Duodenal mucosa (tissue), 2 donors: ENCODE data around the gene CDK9.
"Not testable (repeated sequence)": the region's sequence is repeated elsewhere in the genome, so short reads cannot be mapped to it uniquely, and the experiment has no call there.

ENCODE experiments used
- H3K27ac ChIP-seq: one replicate; pipeline ENCODE4 v1.7.0; 2013; ENCODE audit warnings: low read depth, low read length
- H3K27me3 ChIP-seq, 2 donors: one replicate each; pipeline ENCODE4 v1.7.0; 2013; ENCODE audit warnings: low read length in 2 of 2, control low read depth in 1 of 2; ENCODE audit not compliant: insufficient read depth in 2 of 2, control insufficient read depth in 1 of 2
- H3K36me3 ChIP-seq, 2 donors: one replicate each; pipeline ENCODE4 v1.7.0; 2013; ENCODE audit warnings: low read length in 2 of 2, control low read depth in 1 of 2; ENCODE audit not compliant: insufficient read depth in 2 of 2, control insufficient read depth in 1 of 2
- H3K4me1 ChIP-seq, 2 donors: one replicate each; pipeline ENCODE4 v1.7.0; 2013; ENCODE audit warnings: low read length in 2 of 2, control low read depth in 1 of 2; ENCODE audit not compliant: insufficient read depth in 2 of 2, control insufficient read depth in 1 of 2
- H3K4me3 ChIP-seq, 2 donors: one replicate each; pipeline ENCODE4 v1.7.0; 2013; ENCODE audit warnings: low read length in 2 of 2, low read depth in 1 of 2
- H3K9ac ChIP-seq, 2 donors: one replicate each; pipeline ENCODE4 v1.7.0; 2013; ENCODE audit warnings: low read length in 2 of 2, low read depth in 1 of 2
- H3K9me3 ChIP-seq, 2 donors: one replicate each; pipeline ENCODE4 v1.7.0; 2013; ENCODE audit warnings: low read length in 2 of 2, control low read depth in 1 of 2; ENCODE audit not compliant: control insufficient read depth in 1 of 2

CDK9 gene

GRCh38 chr9:127779136-127779981 lies 6.5 kb upstream of the CDK9 start:
- Histone ChIP-seq H3K9me3 (no peaks in the 10 kb centered on the region), H3K4me1 (peaks cover 0 to 40% of the 10 kb centered on the region in 2 donors), H3K4me3 (peak overlapping the region; percentile 58 to 61), H3K27ac (peak overlapping the region; percentile 77), H3K9ac (peak overlapping the region; percentile 43 to 52), H3K36me3 (no peaks in the 10 kb centered on the region), H3K27me3 (no peaks in the 10 kb centered on the region)

- no peaks in the 10 kb centered on the region for H3K9me3 ChIP-seq
- no peaks in the 10 kb centered on the region for H3K27me3 ChIP-seq
- peak overlapping the region in 1 of 2 donors; percentile 18 for H3K9ac ChIP-seq
- H3K4me3 ChIP-seq: no peak overlapping the region
- H3K36me3 ChIP-seq: no peaks in the 10 kb centered on the region
- no peak overlapping the region for H3K27ac ChIP-seq
- H3K4me1 ChIP-seq: peaks cover 4 to 45% of the 10 kb centered on the region in 2 donors
Measured at GRCh38 chr9:127780126-127780885, 5.5 kb upstream of the CDK9 start.

GRCh38 chr9:127780909-127781308 lies 4.9 kb upstream of the CDK9 start:
- H3K9me3 ChIP-seq, H3K4me3 ChIP-seq, H3K27me3 ChIP-seq, H3K9ac ChIP-seq, H3K27ac ChIP-seq, H3K36me3 ChIP-seq: not testable (repeated sequence)
- peaks cover 4 to 45% of the 10 kb centered on the region in 2 donors for H3K4me1 ChIP-seq

GRCh38 chr9:127781806-127782205 lies 4.0 kb upstream of the CDK9 start:
- Histone ChIP-seq H3K9me3 (no peaks in the 10 kb centered on the region), H3K27ac (no peak overlapping the region), H3K27me3 (no peaks in the 10 kb centered on the region), H3K9ac (no peak overlapping the region), H3K4me1 (peaks cover 5 to 46% of the 10 kb centered on the region in 2 donors), H3K4me3 (no peak overlapping the region), H3K36me3 (no peaks in the 10 kb centered on the region)

GRCh38 chr9:127783111-127784008 lies 2.5 kb upstream of the CDK9 start:
- Histone ChIP-seq H3K4me3 (peak overlapping the region in 1 of 2 donors; percentile 23), H3K36me3 (peaks cover 12 to 15% of the 10 kb centered on the region in 2 donors), H3K27me3 (no peaks in the 10 kb centered on the region), H3K4me1 (peaks cover 14 to 54% of the 10 kb centered on the region in 2 donors), H3K9ac (peak overlapping the region in 1 of 2 donors; percentile 6), H3K9me3 (no peaks in the 10 kb centered on the region), H3K27ac (peak overlapping the region; percentile 37)

GRCh38 chr9:127785023-127785932 lies 556 bp upstream of the CDK9 start:
- Histone ChIP-seq H3K36me3 (peaks cover 28 to 35% of the 10 kb centered on the region in 2 donors), H3K27me3 (no peaks in the 10 kb centered on the region), H3K4me3 (peak overlapping the region; percentile 38 to 60), H3K27ac (peak overlapping the region; percentile 86), H3K4me1 (peaks cover 14 to 44% of the 10 kb centered on the region in 2 donors), H3K9ac (peak overlapping the region; percentile 9 to 29), H3K9me3 (no peaks in the 10 kb centered on the region)

- H3K4me3 ChIP-seq: peak overlapping the region; percentile 79 to 88
- H3K9me3 ChIP-seq: no peaks in the 10 kb centered on the region
- no peaks in the 10 kb centered on the region for H3K27me3 ChIP-seq
- H3K4me1 ChIP-seq: peaks cover 14 to 39% of the 10 kb centered on the region in 2 donors
- H3K27ac ChIP-seq: no peak overlapping the region
- peaks cover 31 to 49% of the 10 kb centered on the region in 2 donors for H3K36me3 ChIP-seq
- H3K9ac ChIP-seq: peak overlapping the region; percentile 70 to 76
Measured at GRCh38 chr9:127786773-127787104, 905 bp downstream of the CDK9 start.

GRCh38 chr9:127788337-127789011 lies 2.6 kb downstream of the CDK9 start:
- Histone ChIP-seq H3K4me3 (no peak overlapping the region), H3K9ac (no peak overlapping the region), H3K27ac (no peak overlapping the region), H3K4me1 (peaks cover 14 to 28% of the 10 kb centered on the region in 2 donors), H3K36me3 (peaks cover 31 to 57% of the 10 kb centered on the region in 2 donors), H3K9me3 (no peaks in the 10 kb centered on the region), H3K27me3 (no peaks in the 10 kb centered on the region)

GRCh38 chr9:127789179-127789578 lies 3.3 kb downstream of the CDK9 start:
- Histone ChIP-seq H3K4me3 (no peak overlapping the region), H3K4me1 (peaks cover 14 to 22% of the 10 kb centered on the region in 2 donors), H3K9me3 (no peaks in the 10 kb centered on the region), H3K36me3 (peaks cover 31 to 57% of the 10 kb centered on the region in 2 donors), H3K27ac (no peak overlapping the region), H3K9ac (no peak overlapping the region), H3K27me3 (no peaks in the 10 kb centered on the region)
